GM12878 (cell line): ENCODE data around the gene SIVA1. TPM values are rescaled to one million over a fixed set of nuclear protein-coding genes. Genes with fewer than 3 reads are reported as not detected.

Experiments used
- ATAC-seq: fragments of 200-7000 bp; cut with Tn5 transposase; 3 replicates; pipeline ENCODE4 v1.9.1; 2020; ENCODE audit warnings: mild to moderate bottlenecking, moderate library complexity
- BruUV-seq: library from RNA; stranded (reverse); fragments of 400-500 nt; replicated peaks from 2 replicates; lab custom pipeline; 2021; lab: Mats Ljungman, UMichigan
- CTCF ChIA-PET: fragments of 300-600 bp; sonication (Branson Sonifier 250); formaldehyde crosslinking; extraction: SDS; loops from one replicate; lab custom pipeline; 2021; ENCODE audit warnings: inconsistent platforms; lab: Yijun Ruan, JAX
- POLR2A ChIA-PET: fragments of 350-600 bp; formaldehyde crosslinking; extraction: SDS; loops from one replicate; lab custom pipeline; 2021; ENCODE audit warnings: inconsistent platforms; lab: Charles Lee
- RAD21 ChIA-PET: fragments of 300-600 bp; sonication (Branson Sonifier 250); formaldehyde crosslinking; loops from one replicate; lab custom pipeline; 2023; ENCODE audit warnings: antibody characterized with exemption; ENCODE audit not compliant: unreplicated experiment; lab: Charles Lee
- SMC1A ChIA-PET: fragments of 300-600 bp; sonication (Branson Sonifier 250); formaldehyde crosslinking; loops from one replicate; lab custom pipeline; 2023; ENCODE audit not compliant: unreplicated experiment, uncharacterized antibody; lab: Charles Lee
- DNase-seq: peaks from one replicate; pipeline ENCODE4 v3.0.0-alpha.2; 2011; ENCODE audit warnings: low read depth, low spot score
- FAIRE-seq: peaks from 3 replicates; lab custom pipeline; 2011; peaks lifted over from hg19 to GRCh38; lab: Jason Lieb, UNC
- H2AFZ ChIP-seq: 2 replicates; pipeline ENCODE4 v1.6.0; 2011; ENCODE audit warnings: low read depth, low read length, control low read depth; ENCODE audit not compliant: control insufficient read depth
- H3K27ac ChIP-seq: 2 replicates; pipeline ENCODE4 v1.5.1; 2011; ENCODE audit warnings: control low read depth; ENCODE audit not compliant: control insufficient read depth, insufficient read depth
- H3K27me3 ChIP-seq, 2 experiments: replicated peaks in 1 of 2; 2 replicates each; pipeline versions ENCODE4 v1.6.0 to v1.6.1; 2011; ENCODE audit warnings: low read length in 1 of 2; ENCODE audit not compliant: control insufficient read depth in 2 of 2, insufficient read depth in 2 of 2
- H3K36me3 ChIP-seq, 2 experiments: 2 replicates each; pipeline ENCODE4 v1.5.1; 2011; ENCODE audit warnings: low read length in 1 of 2; ENCODE audit not compliant: control insufficient read depth in 2 of 2, insufficient read depth in 2 of 2
- H3K4me1 ChIP-seq: 2 replicates; pipeline ENCODE4 v1.6.1; 2011; ENCODE audit warnings: mild to moderate bottlenecking, low read length, moderate library complexity, mixed read lengths; ENCODE audit not compliant: control insufficient read depth, insufficient read depth
- H3K4me2 ChIP-seq: 2 replicates; pipeline ENCODE4 v1.6.0; 2011; ENCODE audit warnings: control low read depth; ENCODE audit not compliant: control insufficient read depth, insufficient read depth
- H3K4me3 ChIP-seq: fragments of 200-600 bp; sonication (generic); 2 replicates; pipeline ENCODE4 v1.5.1; 2016
- H3K79me2 ChIP-seq: 2 replicates; pipeline ENCODE4 v1.6.0; 2011; ENCODE audit warnings: low read length; ENCODE audit not compliant: control insufficient read depth, insufficient read depth
- H3K9ac ChIP-seq: 2 replicates; pipeline ENCODE4 v1.8.0; 2011; ENCODE audit warnings: low read length, control low read depth, mixed read lengths; ENCODE audit not compliant: control insufficient read depth, insufficient read depth
- H3K9me3 ChIP-seq: replicated peaks from 3 replicates; pipeline ENCODE4 v1.5.1; 2011; ENCODE audit warnings: mild to moderate bottlenecking, low read length; ENCODE audit not compliant: control insufficient read depth, insufficient read depth
- H4K20me1 ChIP-seq: 2 replicates; pipeline ENCODE4 v1.6.0; 2011; ENCODE audit not compliant: control insufficient read depth, insufficient read depth
- GABPA ChIP-seq: IDR thresholded peaks from 2 replicates; pipeline ENCODE4 v1.6.1; 2014; ENCODE audit warnings: antibody characterized with exemption, low read depth, mild to moderate bottlenecking, inconsistent platforms
- WGBS: methylation state at CpG from one replicate; pipeline ENCODE4 v1.1.6; 2016; ENCODE audit warnings: low lambda C conversion rate; ENCODE audit not compliant: insufficient replicate concordance, insufficient coverage; ENCODE audit errors: missing lambda C conversion rate; 5-methylcytosine and 5-hydroxymethylcytosine counted together
- in situ Hi-C: fragments of 300-500 bp; cut with MboI; formaldehyde crosslinking; loops from 9 replicates; pipeline ENCODE4 v1.14.3; 2018; ENCODE audit warnings: mixed read lengths
- intact Hi-C: fragments of 100-400 bp; cut with micrococcal nuclease; formaldehyde crosslinking; loops from one replicate; pipeline ENCODE4 v1.14.2; 2022; ENCODE audit not compliant: unreplicated experiment
- polyA plus RNA-seq, 11 experiments: library from polyadenylated mRNA; depleted of rRNA in 4 of 11; unstranded in 6 of 11; stranded (reverse) in 5 of 11; fragments of >200 nt; fragmentation: Nextera tagmentation in 4 of 11; fragmentation: Illumina TruSeq in 1 of 11; extraction: Ambion mirVana in 4 of 11; extraction: Trizol in 1 of 11; gene quantifications; 1 replicate in 1 of 11; 2 replicates in 10 of 11; pipeline versions ENCODE4 v1.2.1 to v1.2.3, GENCODE V29; 2011 to 2016; ENCODE audit warnings: inconsistent platforms in 2 of 11, missing spikeins in 2 of 11, low read depth in 1 of 11
- total RNA-seq, 4 experiments: library from RNA; depleted of rRNA in 3 of 4; stranded (reverse); fragments of >200 nt in 3 of 4; fragmentation: Illumina TruSeq in 1 of 4; extraction: Trizol in 1 of 4; gene quantifications; 2 replicates each; pipeline versions ENCODE4 v1.2.1 to v1.2.3, GENCODE V29; 2013 to 2021
- TF ChIP-seq, protein P1 (sequence below): IDR thresholded peaks from 2 replicates; pipeline ENCODE4 v1.6.1; 2012; ENCODE audit warnings: low read depth, low read length, improper control_type of control experiment
- TF ChIP-seq, protein P2 (sequence below): fragments of 150-350 bp; IDR thresholded peaks from 2 replicates; pipeline ENCODE4 v1.6.1; 2014; ENCODE audit warnings: mild to moderate bottlenecking, low read depth, low read length

The SIVA1 gene
- total and polyA plus RNA-seq, 10 of the 15 experiments (the other 5 are each of a cell fraction or from before 2014, with no cell fraction given): 4.6 to 282 (median 106) TPM

DNA sequence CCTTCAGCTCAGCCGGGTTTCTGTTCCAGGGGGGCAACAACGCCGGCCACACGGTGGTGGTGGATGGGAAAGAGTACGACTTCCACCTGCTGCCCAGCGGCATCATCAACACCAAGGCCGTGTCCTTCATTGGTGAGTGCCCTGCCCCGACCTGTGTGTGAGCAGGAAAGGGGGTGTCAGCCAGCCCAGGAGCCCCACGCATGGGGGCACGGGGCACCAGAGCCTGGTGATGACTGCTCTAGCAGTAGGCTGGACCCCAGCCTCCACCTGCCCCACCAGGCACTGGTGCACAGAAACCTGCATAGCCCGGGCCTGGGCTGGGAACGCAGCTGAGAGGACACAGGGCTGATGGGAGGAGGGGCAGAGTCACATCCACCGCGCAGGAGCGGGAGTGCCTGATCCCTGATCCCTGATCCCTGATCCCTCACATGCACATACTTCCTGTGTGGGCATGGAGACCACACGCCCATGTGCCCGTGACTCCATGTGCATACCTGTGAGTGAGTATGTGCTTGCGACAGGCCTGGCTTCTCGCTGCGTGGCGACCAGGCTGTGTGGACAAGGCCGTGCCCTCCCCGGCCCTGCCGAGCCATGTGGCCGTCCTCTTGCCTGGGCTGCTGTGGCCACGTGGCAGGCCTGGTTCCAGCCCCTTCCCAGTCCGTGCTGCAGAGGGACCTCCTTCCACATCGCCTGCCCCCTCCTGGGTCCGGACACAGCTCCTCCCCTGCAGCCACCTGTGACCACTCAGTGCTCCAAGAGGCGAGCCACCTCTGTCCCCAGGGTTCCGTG, 17.8 kb upstream of the SIVA1 start:
- ChIA-PET RAD21 (no interaction called here), SMC1A (no interaction called here), CTCF (no interaction called here), POLR2A (no interaction called here)
- Histone ChIP-seq H3K9me3 (no peaks in the 10 kb centered on the region), H3K4me3 (no peak overlapping the region), H3K27ac (no peak overlapping the region), H3K9ac (no peak overlapping the region), H2AFZ (no peak overlapping the region), H3K4me1 (no peaks in the 10 kb centered on the region), H4K20me1 (no peaks in the 10 kb centered on the region), H3K79me2 (no peaks in the 10 kb centered on the region), H3K4me2 (no peak overlapping the region), H3K27me3 (no peaks in the 10 kb centered on the region; a peak in 3 of 4 replicates), H3K36me3 (no peaks in the 10 kb centered on the region)
- no peak for DNase-seq
- 50% methylated on average over 30 of the region's 31 CpGs for WGBS
- no TSS peak for BruUV-seq
- no peak for FAIRE-seq
- intact Hi-C loops: no loop called here
- no peak for TF ChIP-seq GABPA
- TF ChIP-seq, protein P1, sequence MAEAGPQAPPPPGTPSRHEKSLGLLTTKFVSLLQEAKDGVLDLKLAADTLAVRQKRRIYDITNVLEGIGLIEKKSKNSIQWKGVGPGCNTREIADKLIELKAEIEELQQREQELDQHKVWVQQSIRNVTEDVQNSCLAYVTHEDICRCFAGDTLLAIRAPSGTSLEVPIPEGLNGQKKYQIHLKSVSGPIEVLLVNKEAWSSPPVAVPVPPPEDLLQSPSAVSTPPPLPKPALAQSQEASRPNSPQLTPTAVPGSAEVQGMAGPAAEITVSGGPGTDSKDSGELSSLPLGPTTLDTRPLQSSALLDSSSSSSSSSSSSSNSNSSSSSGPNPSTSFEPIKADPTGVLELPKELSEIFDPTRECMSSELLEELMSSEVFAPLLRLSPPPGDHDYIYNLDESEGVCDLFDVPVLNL: no peak
- TF ChIP-seq, protein P2, sequence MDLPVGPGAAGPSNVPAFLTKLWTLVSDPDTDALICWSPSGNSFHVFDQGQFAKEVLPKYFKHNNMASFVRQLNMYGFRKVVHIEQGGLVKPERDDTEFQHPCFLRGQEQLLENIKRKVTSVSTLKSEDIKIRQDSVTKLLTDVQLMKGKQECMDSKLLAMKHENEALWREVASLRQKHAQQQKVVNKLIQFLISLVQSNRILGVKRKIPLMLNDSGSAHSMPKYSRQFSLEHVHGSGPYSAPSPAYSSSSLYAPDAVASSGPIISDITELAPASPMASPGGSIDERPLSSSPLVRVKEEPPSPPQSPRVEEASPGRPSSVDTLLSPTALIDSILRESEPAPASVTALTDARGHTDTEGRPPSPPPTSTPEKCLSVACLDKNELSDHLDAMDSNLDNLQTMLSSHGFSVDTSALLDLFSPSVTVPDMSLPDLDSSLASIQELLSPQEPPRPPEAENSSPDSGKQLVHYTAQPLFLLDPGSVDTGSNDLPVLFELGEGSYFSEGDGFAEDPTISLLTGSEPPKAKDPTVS: no peak
- in situ Hi-C loops: no loop called here
- ATAC-seq: no peak
